GM21381 (cell line): ENCODE data around the gene NHLH2.

Experiments used
- ATAC-seq: cut with Tn5 transposase; IDR thresholded peaks from one replicate; pipeline ENCODE4 v1.9.1; 2021; ENCODE audit warnings: mild to moderate bottlenecking, moderate library complexity; ENCODE audit not compliant: unreplicated experiment

Gene NHLH2

DNA sequence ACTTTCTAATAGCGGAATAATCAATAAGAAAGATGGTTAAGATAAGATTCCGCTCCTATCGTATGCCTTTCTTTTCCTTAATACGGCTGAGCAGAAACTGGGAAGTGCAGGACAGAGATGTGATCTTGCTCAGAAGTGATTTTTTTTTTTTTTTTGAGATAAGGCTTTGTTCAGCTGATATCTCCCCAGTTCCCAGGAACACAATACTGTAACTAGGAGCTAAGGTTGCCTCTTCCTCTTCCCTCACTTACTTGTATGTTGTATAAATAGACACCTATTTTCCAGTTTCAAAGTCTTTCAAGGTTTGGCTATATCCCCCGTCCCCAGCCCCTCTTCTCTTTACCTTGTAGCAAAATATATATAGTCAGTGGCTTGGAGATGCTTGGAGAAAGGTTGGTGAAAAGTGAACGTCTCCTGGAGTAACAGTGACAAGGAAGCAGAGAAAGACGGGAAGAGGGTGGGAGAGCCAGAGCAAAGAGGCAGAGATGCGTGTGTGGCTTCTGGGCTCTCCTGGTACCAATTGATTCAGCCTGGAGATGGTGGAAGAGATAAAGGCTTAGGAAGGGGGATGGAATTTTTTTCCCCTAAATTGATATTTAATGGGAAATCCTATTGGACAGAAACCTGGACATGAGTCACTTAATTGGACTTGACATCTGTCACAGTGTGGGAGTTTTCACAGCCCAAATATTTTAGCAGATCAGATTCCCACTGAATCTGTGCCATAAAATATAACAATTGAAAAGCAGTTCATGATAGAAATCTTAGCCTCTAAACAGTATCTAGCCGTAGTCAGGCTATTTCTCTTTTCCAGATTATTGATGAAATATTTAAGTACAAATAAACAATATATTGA, at the start of gene NHLH2:
Gene NHLH2 (minus strand): TSS at position 522 of the 856 bp plus-strand sequence. CDS start 2,754 bp downstream, outside the sequence.
- no peak for ATAC-seq

DNA sequence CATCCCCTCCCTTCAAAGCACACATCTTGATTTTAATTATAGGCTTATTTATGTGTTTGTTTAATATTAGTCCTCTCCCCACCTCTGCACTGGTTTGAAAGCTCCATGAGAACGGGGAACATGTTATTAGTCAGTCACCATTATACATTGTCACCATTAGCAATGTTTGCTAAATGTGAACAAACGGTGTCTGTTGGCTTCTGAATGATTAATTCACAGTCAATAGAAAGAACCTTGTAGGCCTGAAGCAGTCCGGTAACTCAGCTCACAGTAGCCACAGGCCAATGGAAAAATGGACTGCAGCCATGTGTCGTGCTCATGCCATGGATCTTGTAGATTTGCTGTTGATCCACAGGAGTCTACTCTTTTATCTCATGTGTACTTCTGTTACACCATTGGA, 49.7 kb upstream of the NHLH2 start:
- ATAC-seq = no peak

DNA sequence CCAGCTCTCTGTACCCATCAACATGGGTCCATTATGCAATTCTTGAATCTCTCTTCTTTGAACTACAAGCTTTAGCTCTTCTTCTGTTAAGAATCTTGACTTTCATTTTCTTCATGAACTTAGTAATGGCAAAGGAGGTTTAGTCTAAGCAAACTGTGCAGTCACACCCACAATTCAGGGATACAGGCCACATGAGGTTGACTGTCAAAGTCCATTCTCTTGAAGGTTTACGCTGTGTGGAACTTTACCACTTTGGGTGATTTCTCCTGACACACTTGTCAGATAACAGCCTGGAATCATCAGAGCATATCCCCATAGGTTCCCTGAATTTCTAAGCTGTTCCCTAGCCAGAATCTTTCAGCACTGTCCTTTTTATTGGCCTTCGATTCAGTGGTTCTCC, 48.0 kb upstream of the NHLH2 start:
- ATAC-seq = no peak

DNA sequence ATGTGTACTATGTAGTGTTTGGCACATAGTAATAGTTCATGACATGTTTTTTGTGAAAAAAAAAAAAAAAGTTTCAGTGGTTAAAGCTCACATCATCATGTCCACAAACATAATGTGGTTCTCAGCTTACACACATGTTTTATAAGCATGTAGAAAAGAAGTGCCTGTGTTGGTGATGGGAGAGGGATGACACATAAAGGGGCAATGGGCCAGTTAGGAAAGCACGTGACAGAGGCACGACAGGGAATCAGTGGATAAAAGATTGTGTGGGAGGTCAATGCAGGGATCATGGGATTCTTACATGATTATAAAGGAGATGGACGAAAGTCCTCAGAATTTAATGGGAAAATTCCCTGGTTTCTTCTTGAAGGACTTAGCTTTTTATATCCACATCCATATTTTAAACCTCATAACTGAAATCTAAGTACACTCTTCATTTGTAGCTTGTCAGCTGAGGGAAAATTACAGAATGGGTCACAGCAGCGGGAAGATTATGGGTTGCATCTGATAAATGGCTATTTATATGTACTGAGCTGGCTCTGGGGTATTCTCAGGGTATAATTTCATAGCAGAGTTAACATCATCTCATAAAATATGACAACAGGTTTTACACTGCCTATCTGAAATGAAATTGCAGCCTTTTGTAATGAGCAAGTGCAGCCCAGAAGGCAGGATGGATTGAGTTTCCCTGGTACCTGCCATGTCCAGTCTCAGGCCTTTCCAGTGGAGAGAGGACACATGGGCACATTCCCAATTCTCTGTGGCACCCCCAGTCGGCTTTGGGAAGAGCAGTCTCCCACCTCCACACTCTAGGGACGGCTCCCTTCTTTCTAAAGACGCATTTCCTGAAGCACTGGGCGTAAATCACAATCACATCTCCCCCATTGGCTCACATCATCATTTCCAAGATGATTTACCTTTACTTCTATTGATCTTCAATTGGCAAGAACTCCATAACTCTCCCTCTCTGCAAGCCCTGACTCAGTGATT, 42.3 kb upstream of the NHLH2 start:
- ATAC-seq = no peak

DNA sequence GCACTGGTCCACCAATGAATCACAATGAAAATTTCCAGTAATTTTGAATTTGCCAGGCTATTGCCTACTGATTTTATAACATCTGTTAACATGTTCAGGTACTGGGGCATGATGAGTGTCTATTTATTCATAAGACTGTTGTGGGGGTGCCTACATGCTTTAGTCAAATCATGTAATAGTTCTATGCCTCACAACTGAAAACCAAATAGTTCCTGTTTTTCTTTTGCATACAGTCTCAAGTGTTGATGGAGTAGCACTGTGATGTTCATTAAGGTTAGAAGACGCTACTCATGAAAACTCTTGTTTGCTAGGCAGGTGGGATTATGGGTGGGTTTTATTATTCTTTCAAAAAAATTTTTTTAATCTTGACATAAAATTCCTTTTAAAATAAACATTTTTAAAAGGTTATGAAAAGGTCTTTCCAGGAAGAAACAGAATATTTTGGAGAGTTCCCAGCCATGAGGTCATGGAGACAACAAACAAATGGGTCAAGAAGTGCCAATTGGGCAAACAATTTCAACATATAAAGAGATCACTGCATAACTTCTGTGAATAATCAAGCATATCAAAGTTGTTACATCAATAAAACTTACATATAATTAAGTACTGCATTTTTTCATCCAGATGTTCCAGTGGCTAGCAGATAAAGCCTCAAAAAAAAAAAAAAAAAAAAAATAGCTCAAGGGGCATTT, 40.2 kb upstream of the NHLH2 start:
- ATAC-seq = no peak

GRCh38 chr1:115879977-115880376, 39.1 kb upstream of the NHLH2 start:
- no peak for ATAC-seq

- no peak for ATAC-seq
Measured at GRCh38 chr1:115877511-115877910, 36.6 kb upstream of the NHLH2 start.

DNA sequence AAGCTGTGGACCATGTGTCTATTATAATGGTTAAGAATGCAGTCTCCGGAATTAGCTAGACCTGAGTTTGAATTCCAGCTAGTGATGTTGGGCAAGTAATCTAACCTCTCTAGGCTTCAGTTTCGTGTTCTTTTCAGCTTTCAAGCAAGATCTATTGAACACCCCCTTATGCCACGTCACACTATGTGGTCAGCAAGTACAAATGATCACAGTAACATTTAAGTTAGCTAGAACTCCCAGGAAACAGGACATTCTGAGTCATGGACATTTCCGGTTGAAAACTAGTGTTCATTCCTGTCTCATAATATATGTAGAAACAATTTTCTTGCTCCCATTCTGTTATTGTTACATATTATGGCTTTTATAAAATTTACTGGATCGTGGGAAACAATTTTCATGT, 34.0 kb upstream of the NHLH2 start:
- ATAC-seq = no peak

- no peak for ATAC-seq
Measured at GRCh38 chr1:115874497-115874896, 33.6 kb upstream of the NHLH2 start.

DNA sequence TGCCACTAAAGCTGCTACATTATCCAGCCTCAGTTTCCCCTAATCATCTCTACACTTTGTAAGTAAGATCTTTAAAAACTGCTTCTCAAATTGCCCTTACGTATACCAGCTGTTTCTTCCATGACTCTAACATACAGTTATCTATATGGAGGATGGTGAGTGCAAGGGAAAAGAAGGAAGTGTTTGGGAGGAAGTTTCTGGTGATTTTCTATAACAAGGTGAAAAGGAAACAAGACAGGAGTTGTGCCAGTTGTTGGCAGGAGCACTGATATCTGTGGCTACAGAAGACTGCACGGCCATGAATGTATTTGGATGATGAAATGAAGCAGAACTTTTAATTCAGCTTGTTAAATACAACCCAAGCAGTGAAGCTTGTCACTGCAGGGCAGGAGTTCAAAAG, 32.3 kb upstream of the NHLH2 start:
- ATAC-seq = no peak

GRCh38 chr1:115869064-115869463, 28.1 kb upstream of the NHLH2 start:
- no peak for ATAC-seq

DNA sequence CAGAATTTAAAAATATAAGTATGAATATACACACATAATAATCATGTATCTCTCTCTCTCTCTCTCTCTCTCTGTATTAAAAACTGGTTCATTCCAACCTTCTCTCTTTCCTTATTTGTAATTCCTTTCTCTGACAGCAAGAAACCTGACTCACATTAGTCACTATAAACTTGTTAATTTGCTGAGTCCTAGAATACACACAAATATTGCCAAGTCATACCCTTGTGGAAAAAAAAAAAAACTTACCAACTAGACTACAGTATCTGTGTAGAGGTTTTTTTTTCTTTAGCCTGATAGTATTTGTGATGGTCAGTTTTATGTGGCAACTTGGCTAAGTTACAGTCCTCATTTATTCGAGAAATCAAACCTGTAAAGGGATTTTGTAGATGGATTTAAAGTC, 26.3 kb upstream of the NHLH2 start:
- ATAC-seq = no peak

DNA sequence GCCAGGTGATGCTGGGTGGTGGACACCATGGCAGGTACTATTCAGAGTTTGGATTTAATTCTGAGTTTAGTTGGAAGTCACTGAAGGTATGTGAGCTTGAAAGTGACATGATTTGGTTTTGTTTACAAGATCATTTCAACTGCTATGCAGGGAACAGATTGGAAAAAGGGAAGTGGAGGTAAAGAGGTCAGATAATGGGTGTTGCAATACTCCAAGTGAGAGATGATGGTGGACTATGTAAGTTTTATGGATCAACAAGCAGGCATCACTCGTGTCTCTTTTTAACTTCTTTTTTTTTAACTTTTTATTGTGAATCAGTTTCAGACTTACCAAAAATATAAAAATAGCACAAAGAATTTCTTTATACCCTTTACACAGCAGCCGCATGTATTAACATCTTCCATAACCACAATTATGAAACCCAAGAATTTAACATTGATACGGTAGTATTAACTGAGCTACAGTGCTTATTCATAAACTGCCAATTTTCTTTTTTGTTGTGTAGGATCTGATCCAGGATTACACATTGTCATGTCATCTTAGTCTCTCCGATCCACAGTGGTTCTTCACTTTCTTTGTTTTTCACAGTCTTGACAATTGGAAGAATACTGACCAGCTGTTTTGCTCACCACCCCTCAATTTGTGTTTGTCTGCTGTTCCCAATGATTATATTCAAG, 24.9 kb upstream of the NHLH2 start:
- no peak for ATAC-seq

GRCh38 chr1:115862403-115862802, 21.5 kb upstream of the NHLH2 start:
- no peak for ATAC-seq

GRCh38 chr1:115854005-115854404, 13.1 kb upstream of the NHLH2 start:
- ATAC-seq = no peak

- no peak for ATAC-seq
Measured at GRCh38 chr1:115850937-115851336, 10.0 kb upstream of the NHLH2 start.

- ATAC-seq = no peak
Measured at GRCh38 chr1:115847787-115848186, 6.9 kb upstream of the NHLH2 start.

DNA sequence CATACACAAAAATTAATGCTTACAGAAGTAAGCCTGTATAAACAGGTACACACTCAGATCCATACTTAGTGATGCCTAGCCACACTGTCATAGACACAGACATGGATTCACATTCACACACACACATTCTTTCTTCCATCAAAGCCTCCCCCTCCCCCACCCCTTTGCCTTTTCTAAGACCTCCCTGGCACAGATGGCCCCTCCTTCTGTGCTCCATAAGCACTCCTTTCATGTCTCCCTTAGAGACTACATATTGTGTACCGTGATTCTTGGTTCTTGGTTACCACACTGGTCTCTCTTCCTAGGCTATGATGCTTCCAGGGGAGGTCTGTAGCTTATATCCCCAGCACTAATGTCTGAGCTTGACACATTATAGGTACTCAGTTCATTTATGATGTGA, 2.0 kb upstream of the NHLH2 start:
- no peak for ATAC-seq

GRCh38 chr1:115839679-115840237, 1.2 kb downstream of the NHLH2 start:
- ATAC-seq = no peak

GRCh38 chr1:115839029-115839678, 1.8 kb downstream of the NHLH2 start:
- no peak for ATAC-seq
